Measurements from ENCODE around the gene GNAT1. TPM values are rescaled to one million over a fixed set of nuclear protein-coding genes. Genes with fewer than 3 reads are reported as not detected.

The GNAT1 gene
- total RNA-seq, 1 donor from 2014 or later: not detected

DNA sequence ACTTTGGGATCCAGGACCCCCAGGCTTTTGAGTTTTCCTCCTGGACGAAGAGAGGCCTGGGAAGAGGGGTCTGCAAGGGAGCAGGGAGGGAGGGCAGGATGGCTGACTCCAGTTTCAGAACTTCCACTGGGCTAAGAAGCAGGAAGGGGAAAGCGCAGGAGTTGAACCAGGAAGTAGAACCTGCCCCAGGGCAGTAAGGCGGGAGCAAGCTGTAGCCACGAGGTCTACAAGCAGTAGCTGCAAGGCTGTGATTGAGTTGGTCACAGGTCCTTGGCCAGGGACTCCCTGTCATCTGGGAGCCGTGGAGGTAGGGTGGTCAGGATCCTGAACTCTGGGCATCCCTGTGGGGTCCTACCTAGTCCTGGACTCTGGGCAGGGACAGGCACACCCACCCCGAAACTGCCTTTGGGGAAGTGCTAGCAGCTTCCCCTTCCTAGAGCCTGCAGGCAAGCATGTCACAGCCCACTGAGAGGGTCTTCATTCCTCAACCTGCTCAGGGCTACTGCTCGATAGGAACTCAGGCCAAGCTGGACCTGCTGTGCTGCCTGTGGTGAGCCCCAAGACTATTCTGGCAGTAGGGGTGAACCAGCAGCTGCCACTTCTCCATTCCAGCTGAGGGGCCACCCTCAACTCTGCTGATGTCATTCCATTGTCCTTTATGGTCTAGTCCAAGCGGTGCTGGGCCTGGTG, 38.8 kb downstream of the GNAT1 start:
- H3K27me3 ChIP-seq (ENCODE audit: control insufficient read depth, insufficient read depth, low read length): peaks cover 2% of the 10 kb centered on the region
- TF ChIP-seq, protein P1, sequence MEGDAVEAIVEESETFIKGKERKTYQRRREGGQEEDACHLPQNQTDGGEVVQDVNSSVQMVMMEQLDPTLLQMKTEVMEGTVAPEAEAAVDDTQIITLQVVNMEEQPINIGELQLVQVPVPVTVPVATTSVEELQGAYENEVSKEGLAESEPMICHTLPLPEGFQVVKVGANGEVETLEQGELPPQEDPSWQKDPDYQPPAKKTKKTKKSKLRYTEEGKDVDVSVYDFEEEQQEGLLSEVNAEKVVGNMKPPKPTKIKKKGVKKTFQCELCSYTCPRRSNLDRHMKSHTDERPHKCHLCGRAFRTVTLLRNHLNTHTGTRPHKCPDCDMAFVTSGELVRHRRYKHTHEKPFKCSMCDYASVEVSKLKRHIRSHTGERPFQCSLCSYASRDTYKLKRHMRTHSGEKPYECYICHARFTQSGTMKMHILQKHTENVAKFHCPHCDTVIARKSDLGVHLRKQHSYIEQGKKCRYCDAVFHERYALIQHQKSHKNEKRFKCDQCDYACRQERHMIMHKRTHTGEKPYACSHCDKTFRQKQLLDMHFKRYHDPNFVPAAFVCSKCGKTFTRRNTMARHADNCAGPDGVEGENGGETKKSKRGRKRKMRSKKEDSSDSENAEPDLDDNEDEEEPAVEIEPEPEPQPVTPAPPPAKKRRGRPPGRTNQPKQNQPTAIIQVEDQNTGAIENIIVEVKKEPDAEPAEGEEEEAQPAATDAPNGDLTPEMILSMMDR (IDR thresholded peaks at IDR 0.05; ENCODE audit: insufficient read depth, low read length, poor library complexity, severe bottlenecking): no peak

DNA sequence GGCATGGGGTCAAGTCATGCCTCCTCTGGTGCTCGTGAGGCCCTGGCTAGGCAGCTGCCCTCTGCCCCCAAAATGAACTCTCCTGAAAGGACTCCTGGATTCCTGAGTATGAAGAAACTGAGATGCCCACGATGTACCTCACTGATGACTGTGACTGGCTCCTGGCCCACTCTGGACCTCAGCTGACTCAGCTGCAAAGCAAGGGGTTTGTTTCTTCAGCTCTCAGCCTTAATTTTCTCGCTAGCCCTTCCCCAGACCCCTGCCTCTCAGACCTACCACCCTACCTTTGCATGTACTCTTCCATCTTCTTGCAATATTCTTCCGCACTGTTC, 39.4 kb downstream of the GNAT1 start:
- H3K27me3 ChIP-seq (ENCODE audit: control insufficient read depth, insufficient read depth, low read length): no peaks in the 10 kb centered on the region

More for the DNA sequence above, 38.8 kb downstream of the GNAT1 start:
- Histone ChIP-seq H3K36me3 (ENCODE audit: control insufficient read depth, insufficient read depth, low read length) (no peaks in the 10 kb centered on the region), H3K4me3 (ENCODE audit: low read depth, low read length) (no peak overlapping the region)
- no peak for DNase-seq (ENCODE audit: low read depth)

DNA sequence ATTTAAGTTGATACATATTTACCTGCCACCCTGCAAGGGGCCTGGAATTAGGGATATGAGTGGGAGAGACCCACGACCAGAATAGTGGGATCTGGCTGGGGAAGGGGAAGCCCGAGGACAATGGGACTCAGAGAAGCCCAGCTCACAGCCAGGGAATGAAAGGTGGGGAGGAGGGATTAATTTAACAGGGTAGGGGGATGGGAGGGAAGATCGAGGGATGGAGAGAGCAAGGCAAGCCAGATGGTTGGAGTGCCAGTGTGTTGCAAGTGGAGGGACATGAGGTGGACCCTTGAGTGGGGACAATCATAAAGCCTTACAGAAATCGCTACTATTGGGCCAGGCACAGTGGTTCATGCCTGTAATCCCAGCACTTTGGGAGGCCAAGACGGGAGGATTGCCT, 40.2 kb downstream of the GNAT1 start:
- Histone ChIP-seq H3K36me3 (ENCODE audit: control insufficient read depth, insufficient read depth, low read length) (no peaks in the 10 kb centered on the region), H3K4me3 (ENCODE audit: low read depth, low read length) (no peak overlapping the region), H3K27me3 (ENCODE audit: control insufficient read depth, insufficient read depth, low read length) (no peaks in the 10 kb centered on the region)
- TF ChIP-seq, protein P1 (IDR thresholded peaks at IDR 0.05; ENCODE audit: insufficient read depth, low read length, poor library complexity, severe bottlenecking): no peak
- DNase-seq (ENCODE audit: low read depth): no peak

More for the DNA sequence above, 39.4 kb downstream of the GNAT1 start:
- TF ChIP-seq, protein P1 (IDR thresholded peaks at IDR 0.05; ENCODE audit: insufficient read depth, low read length, poor library complexity, severe bottlenecking): no peak
- no peak overlapping the region for H3K4me3 ChIP-seq (ENCODE audit: low read depth, low read length)
- H3K36me3 ChIP-seq (ENCODE audit: control insufficient read depth, insufficient read depth, low read length): no peaks in the 10 kb centered on the region
- no peak for DNase-seq (ENCODE audit: low read depth)

DNA sequence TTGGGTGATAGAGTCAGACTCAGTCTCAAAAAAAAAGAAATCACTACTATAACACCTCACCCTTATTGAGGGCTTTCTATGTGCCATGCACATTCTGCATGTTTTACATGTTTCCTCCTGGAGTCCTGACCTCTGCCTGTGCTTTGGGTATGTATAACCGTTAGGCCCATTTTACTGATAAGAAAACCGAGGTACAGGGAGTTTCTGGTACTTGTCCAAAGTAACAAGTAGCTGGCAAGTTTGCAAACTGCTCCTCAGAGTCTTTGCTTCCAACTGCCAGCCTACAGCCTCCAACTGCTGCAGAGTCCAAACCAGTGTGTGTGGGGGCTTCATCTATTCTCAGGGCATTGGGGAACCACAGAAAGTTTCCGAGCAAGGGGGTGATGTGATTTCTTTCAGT, 40.9 kb downstream of the GNAT1 start:
- no peaks in the 10 kb centered on the region for H3K36me3 ChIP-seq (ENCODE audit: control insufficient read depth, insufficient read depth, low read length)
- TF ChIP-seq, protein P1 (IDR thresholded peaks at IDR 0.05; ENCODE audit: insufficient read depth, low read length, poor library complexity, severe bottlenecking): no peak
- no peak overlapping the region for H3K4me3 ChIP-seq (ENCODE audit: low read depth, low read length)
- no peak for DNase-seq (ENCODE audit: low read depth)
- H3K27me3 ChIP-seq (ENCODE audit: control insufficient read depth, insufficient read depth, low read length): no peaks in the 10 kb centered on the region

DNA sequence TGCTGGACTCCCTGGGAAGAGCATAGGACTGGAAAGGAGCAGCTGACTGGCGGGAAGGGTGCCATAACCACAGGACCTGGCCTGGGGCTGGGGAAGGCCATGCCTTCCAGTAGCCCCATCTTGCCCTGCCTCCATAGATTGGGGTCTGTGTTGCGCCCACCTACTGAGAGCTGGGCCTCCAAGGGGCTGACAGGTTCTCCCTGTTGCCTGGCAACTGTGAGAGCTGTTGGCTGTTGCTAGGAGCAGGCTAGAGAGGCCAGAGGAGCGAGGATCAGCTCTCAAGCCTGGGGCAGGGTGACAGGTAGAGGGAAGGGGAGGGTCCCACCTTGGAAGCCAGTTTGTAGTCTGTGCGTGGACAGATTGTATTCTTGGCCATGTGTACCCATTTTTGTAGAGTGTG, 41.8 kb downstream of the GNAT1 start:
- no peak for DNase-seq (ENCODE audit: low read depth)
- Histone ChIP-seq H3K36me3 (ENCODE audit: control insufficient read depth, insufficient read depth, low read length) (no peaks in the 10 kb centered on the region), H3K27me3 (ENCODE audit: control insufficient read depth, insufficient read depth, low read length) (no peaks in the 10 kb centered on the region), H3K4me3 (ENCODE audit: low read depth, low read length) (no peak overlapping the region)
- TF ChIP-seq, protein P1 (IDR thresholded peaks at IDR 0.05; ENCODE audit: insufficient read depth, low read length, poor library complexity, severe bottlenecking): no peak

Measured in kidney epithelial cell (primary cell).